Activated gamma-delta T cell treated with Interleukin-2 at 50 U/mL for 16 hours (primary cell): Measurements from ENCODE around the gene EYA2.
"Not testable (repeated sequence)": the region's sequence is repeated elsewhere in the genome, so short reads cannot be mapped to it uniquely, and the experiment has no call there.

Experiments used
- DNase-seq: peaks from one replicate; pipeline ENCODE4 v3.0.0-alpha.2; 2020

Gene EYA2

GRCh38 chr20:47154089-47154488, 259.4 kb downstream of the EYA2 start:
- DNase-seq, result no peak

GRCh38 chr20:47156301-47157137, 261.9 kb downstream of the EYA2 start:
- DNase-seq, result no peak

DNA sequence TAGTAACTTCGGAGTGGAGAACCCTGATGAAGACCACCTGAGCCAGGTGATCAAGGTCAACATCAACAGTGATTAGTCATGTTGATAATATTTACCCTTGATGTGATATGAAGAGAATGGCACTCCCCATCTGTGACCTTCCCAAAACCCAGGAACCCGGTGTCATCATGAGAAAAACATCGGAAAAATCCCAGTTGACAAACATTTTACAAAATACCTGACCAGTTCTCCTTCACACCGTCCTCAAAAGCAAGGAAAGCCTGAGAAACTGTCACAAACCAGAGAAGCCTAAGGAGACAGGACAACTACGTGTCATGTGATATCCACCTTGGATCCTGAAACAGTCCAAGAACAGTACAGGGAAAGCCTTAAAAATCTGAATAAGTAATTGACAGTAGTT, 264.5 kb downstream of the EYA2 start:
- no peak for DNase-seq

- DNase-seq, result no peak
These were observed 265.6 kb downstream of the EYA2 start for GRCh38 chr20:47160240-47160639.

- no peak for DNase-seq
These were observed 266.3 kb downstream of the EYA2 start for GRCh38 chr20:47160992-47161391.

DNA sequence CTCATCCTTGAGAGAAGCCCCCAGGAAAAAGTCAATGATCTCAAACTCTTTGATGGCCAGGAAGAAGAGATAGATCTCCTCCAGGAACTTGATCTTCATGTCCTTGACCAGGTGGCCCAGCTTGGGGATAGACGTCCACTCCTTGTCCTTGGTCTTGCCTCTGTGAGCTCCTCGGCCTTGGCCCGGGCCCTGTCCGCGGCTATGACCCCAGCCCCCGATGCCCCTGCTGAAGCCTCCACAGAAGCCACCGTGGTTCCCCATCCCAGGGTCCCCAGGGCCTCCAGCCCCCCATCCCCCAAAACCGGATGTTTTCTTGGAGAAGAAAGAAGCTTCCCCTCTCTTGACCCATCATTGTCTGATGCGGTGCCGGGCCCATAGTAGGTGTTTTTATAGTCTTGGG, 266.8 kb downstream of the EYA2 start:
- DNase-seq, result no peak

DNA sequence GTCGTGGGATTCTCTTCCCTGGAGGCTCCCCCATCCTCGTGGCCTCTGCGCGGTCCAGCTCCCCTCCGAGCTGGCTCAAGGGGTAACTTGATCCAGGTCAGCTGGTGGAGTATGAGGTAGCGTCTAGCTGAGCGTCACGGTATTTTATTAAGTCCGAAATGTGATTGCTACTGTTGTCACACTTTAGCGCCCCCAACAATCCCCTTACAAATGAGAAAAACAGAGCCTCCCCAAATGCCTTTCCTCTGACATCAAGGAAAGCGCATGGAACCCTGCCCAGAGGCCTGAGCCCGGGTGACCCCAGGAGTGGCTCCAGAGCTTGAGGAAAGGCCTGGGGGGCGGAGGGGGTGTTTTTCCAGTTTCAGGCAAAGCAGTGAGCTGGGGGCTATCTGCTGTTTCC, 269.5 kb downstream of the EYA2 start:
- no peak for DNase-seq

DNA sequence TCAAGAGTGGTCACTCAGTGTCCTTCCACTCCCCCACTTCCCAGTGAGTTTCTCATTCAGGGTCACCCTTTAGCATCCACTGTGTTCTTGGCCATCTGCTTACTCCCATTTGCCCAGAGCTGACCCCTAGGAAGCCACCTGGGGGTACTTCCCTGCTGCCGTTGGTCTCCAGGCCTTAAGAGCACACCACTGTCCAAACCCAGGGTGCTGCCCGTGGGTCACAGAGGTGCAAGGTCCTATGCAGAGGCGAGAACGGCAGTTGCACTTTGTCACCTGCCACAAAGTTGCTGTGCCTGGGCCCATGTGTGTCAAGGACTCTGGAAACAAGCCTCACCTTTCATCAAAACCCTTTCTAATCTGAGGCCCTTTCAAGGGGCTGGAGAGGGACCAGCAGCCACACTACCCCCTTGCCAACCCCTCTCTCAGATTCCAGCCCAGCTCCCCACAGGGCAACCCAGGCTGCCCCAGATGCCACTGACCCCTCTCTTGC, 270.8 kb downstream of the EYA2 start:
- no peak for DNase-seq

- no peak for DNase-seq
These were observed 273.2 kb downstream of the EYA2 start for GRCh38 chr20:47167846-47168245.

DNA sequence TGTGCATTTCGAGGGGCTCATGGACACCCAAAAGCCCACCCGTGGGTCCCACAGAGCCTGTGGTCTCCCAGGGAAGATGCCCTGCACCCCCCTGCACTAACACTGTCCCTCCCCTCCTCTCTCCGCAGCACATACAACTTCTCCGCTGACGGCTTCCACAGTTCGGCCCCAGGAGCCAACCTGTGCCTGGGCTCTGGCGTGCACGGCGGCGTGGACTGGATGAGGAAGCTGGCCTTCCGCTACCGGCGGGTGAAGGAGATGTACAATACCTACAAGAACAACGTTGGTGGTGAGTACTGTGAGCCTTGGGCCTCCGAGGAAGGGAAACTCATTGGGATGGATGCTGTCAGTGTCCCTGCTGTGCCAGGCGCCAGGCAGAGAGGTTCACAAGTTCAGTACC, 277.9 kb downstream of the EYA2 start:
- no peak for DNase-seq

DNA sequence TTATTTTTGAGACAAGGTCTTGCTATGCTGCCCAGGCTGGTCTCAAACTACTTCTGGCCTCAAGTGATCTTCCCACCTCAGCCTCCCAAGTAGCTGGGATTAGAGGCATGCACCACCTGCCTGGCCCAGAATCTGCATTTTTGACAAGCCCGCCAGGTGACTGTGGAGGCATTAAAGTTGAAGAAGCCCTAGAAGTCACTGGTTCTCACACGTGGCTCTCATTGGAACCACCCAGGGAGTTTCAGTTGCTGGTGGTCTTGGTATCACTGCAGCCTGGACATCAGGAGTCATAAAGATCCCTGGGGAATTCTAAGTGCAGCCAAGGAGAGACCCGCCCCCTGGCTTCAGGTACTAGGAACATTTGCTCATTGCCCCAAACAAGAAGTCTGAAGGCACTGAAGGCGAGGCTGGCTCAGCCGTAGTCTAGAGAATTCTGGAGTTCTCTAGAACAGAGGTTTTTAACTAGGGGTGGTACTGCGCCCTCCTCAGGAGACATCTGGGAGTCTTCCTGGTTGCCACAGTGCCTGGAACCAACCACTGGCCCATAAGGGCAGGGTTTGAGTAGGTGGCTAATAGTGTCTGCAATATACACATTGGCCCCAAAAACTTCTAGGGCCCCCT, 279.1 kb downstream of the EYA2 start:
- DNase-seq, result no peak

- DNase-seq, result no peak
These were observed 280.0 kb downstream of the EYA2 start for GRCh38 chr20:47174456-47175243.

GRCh38 chr20:47175493-47175892, 280.9 kb downstream of the EYA2 start:
- DNase-seq, result no peak

DNA sequence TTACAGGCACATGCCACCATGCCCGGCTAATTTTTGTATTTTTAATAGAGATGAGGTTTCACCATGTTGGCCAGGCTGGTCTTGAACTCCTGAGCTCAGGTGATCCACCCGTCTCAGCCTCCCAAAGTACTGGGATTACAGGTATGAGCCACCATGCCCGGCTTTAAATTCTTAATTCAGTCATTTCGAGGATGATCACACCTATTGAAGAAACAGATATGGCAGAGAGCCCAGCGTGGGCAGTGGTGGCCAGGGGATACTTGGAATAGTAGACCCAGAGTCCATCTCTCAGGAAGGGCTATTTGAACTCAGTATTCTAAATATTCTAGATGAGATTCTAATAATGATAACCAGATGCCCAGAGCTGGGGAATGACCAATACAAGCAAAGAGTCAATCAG, 281.6 kb downstream of the EYA2 start:
- not testable (repeated sequence) for DNase-seq

GRCh38 chr20:47178277-47178676, 283.6 kb downstream of the EYA2 start:
- DNase-seq, result no peak

DNA sequence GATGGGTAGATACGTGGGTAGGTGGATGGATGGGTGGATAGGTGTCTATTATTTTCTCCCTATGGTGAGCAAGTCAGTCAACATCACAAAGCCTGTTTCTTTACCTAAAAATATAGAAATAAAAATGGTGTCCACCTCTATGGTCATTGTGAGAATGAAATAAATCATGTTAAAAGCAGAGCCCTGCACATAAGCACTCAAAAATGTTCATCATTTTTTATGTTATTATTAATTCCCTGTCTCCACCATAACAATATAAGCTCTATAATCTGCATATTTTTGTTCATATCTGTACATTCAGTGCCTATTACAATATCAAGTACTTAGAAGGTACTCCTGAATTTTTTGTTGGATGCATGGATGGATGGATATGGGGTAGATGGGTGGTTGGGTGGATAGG, 284.2 kb downstream of the EYA2 start:
- DNase-seq, result no peak

GRCh38 chr20:47179267-47179666, 284.6 kb downstream of the EYA2 start:
- DNase-seq, result no peak

DNA sequence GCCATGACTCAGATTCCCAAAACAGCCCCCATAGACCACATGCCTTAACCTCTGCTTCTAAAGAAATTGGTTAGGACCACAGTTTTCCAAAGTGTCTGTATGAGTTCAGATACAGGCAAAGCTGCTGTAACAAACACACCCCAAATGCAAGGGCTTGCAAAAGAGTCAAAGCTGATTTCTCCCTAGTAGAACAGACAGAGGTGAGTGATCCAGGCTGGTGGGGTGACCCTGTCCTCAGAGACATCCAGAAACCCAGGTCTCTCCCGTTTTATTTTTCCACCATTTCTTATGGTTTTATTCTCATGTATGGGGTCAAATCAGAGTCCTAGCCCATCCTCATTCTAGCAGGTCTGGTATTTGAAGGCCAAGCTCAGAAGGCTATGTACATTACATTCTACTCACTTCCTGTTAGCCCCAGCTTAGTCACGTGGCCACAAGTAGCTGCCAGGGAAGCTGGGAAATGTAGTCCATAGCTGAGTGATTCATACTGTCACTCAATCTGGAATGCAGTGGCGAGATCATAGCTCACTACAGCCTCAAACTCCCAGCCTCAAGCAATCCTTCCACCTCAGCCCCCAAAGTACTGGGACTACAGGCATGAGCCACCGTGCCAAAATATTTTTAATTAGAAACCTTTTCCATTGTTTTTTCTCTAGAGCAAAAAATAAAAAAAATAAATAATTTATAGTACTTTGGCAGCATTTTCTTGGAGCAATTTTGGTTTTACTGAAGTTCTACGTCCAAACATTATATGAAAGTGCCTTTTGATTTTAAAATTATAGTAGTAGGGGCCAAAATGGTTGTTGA, 286.6 kb downstream of the EYA2 start:
- DNase-seq, result no peak

DNA sequence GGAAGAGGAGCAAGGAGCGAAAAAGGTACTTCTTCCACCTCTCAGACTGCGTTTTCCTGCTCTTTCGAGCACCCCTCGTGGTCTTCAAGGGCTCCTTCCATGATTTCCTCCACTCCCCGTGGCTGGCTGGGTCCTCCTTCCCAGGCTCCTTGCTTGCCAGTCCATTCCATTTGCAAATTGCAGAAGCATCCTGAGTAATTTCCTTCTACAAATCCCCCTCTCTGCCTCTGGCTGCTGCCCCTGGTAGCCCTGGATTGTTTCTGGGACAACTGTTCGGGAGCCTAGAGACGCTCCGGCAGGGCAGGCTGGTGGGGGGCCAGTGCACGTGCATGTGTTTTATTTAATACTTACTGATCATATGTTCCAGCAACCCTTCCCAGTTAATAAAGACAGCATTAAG, 288.7 kb downstream of the EYA2 start:
- no peak for DNase-seq

DNA sequence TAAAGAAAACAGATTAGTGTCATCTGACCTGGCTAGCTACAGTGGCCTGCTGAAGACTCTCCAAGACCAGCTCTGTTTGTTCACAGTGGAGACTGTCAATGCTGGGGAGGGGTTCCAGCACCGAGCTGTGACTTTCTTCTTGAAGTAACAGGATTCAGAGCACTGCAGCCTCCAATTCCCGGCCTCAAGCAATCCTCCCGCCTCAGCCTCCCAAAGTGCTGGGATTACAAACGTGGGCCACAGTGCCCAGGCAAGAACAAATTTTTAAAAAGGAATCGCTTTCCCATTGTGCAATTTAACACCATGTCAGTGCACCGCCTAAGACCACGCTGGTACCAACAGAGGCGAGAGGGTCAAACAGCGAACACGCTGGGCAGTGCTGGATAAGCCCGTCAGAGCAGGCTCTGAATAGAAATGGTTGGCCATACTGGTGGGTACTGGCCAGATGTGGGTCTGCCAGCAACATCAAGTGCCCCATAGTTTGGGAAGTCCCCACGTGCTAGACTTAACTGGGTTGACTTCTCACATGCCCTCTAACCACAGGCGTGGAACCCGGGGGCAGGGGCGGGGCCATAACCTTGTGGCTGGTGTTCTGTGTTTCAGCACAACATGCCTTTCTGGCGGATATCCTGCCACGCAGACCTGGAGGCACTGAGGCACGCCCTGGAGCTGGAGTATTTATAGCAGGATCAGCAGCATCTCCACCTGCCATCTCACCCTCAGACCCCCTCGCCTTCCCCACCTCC, 293.0 kb downstream of the EYA2 start:
- no peak for DNase-seq

GRCh38 chr20:47188540-47188939, 293.9 kb downstream of the EYA2 start:
- no peak for DNase-seq

DNA sequence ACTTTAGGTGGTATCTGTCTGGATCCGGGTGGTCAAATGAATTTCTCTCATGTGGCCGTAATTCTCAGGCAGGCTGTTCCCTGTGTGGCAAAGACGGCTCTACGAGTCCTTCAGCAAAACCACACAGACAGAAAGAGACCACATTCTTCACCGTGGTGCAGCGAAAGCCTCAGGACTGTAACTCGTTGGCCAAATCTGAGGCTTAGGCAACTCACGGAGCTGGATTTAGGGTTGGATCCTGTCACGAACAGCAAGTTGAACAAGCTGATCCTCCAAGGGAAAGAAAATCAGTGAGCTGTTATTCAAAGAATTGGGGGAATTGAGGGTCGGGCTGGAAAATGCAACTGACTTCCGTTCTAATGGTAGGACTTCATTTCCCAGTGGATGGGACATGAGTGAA, 294.4 kb downstream of the EYA2 start:
- no peak for DNase-seq
